PFSK-1 (cell line): ENCODE data around the gene MYH7.

Source experiments
- FOXP2 ChIP-seq: optimal IDR thresholded peaks from 2 replicates; pipeline ENCODE3; 2011; ENCODE audit warnings: borderline replicate concordance, control low read depth, inconsistent platforms; ENCODE audit not compliant: insufficient read depth; ENCODE audit errors: extremely low read length, extremely low read depth
- POLR2AphosphoS5 ChIP-seq: IDR thresholded peaks from 2 replicates; pipeline ENCODE4 v1.6.1; 2012; ENCODE audit warnings: low read depth, mild to moderate bottlenecking, control low read depth, low read length, moderate library complexity
- REST ChIP-seq, 2 experiments: IDR thresholded peaks; 2 replicates each; pipeline versions ENCODE4 v1.6.1 to v1.8.0; 2011 to 2012; ENCODE audit warnings: low read depth in 2 of 2, low read length in 2 of 2, control low read depth in 1 of 2, inconsistent platforms in 1 of 2, mild to moderate bottlenecking in 1 of 2, moderate library complexity in 1 of 2; ENCODE audit not compliant: insufficient read depth in 1 of 2
- SIN3A ChIP-seq: IDR thresholded peaks from 2 replicates; pipeline ENCODE4 v1.6.1; 2012; ENCODE audit warnings: mild to moderate bottlenecking, low read length, moderate library complexity, borderline replicate concordance; ENCODE audit not compliant: insufficient read depth
- TAF1 ChIP-seq: IDR thresholded peaks from 2 replicates; pipeline ENCODE4 v1.6.1; 2012; ENCODE audit warnings: low read length, control low read depth, borderline replicate concordance; ENCODE audit not compliant: insufficient read depth

The MYH7 gene

GRCh38 chr14:23385244-23385641 is 50.2 kb downstream of the MYH7 start:
- TF ChIP-seq SIN3A (no peak), FOXP2 (no peak), POLR2AphosphoS5 (no peak), REST (IDR thresholded peaks at IDR 0.05; ENCODE audit: insufficient read depth in 1 of 2, low read depth in 2 of 2, low read length in 2 of 2) (no peak), TAF1 (no peak)

- TF ChIP-seq REST (IDR thresholded peaks at IDR 0.05; ENCODE audit: insufficient read depth in 1 of 2, low read depth in 2 of 2, low read length in 2 of 2) (no peak), POLR2AphosphoS5 (no peak), TAF1 (no peak), FOXP2 (no peak), SIN3A (no peak)
Observed at GRCh38 chr14:23384364-23385080, 50.9 kb downstream of the MYH7 start.

GRCh38 chr14:23382731-23383440 is 52.6 kb downstream of the MYH7 start:
- TF ChIP-seq REST (IDR thresholded peaks at IDR 0.05; ENCODE audit: insufficient read depth in 1 of 2, low read depth in 2 of 2, low read length in 2 of 2) (no peak), TAF1 (no peak), POLR2AphosphoS5 (no peak), FOXP2 (no peak), SIN3A (no peak)

- TF ChIP-seq TAF1 (no peak), FOXP2 (no peak), REST (IDR thresholded peaks at IDR 0.05; ENCODE audit: insufficient read depth in 1 of 2, low read depth in 2 of 2, low read length in 2 of 2) (no peak), SIN3A (no peak), POLR2AphosphoS5 (no peak)
Observed at GRCh38 chr14:23382276-23382675, 53.2 kb downstream of the MYH7 start.

GRCh38 chr14:23381871-23382270 is 53.6 kb downstream of the MYH7 start:
- TF ChIP-seq TAF1 (no peak), FOXP2 (no peak), REST (IDR thresholded peaks at IDR 0.05; ENCODE audit: insufficient read depth in 1 of 2, low read depth in 2 of 2, low read length in 2 of 2) (no peak), POLR2AphosphoS5 (no peak), SIN3A (no peak)
